HCT116 (cell line): ENCODE results near the gene ATG4A. TPM values are rescaled to one million over a fixed set of nuclear protein-coding genes. Genes with fewer than 3 reads are reported as not detected.

Experiments
- ATAC-seq: fragments of 200-7000 bp; cut with Tn5 transposase; 2 replicates; pipeline ENCODE4 v1.9.1; 2020; ENCODE audit warnings: mild to moderate bottlenecking, moderate library complexity
- Bru-seq: library from RNA; stranded (reverse); fragments of 400-500 nt; gene quantifications from one replicate; lab custom pipeline; 2021; lab: Mats Ljungman, UMichigan
- BruChase-seq, 2 experiments: library from RNA; stranded (reverse); fragments of 400-500 nt; gene quantifications; one replicate each; lab custom pipeline; 2021; lab: Mats Ljungman, UMichigan
- BruUV-seq: library from RNA; stranded (reverse); fragments of 400-500 nt; replicated peaks from 2 replicates; lab custom pipeline; 2021; lab: Mats Ljungman, UMichigan
- CTCF ChIA-PET: fragments of 300-600 bp; sonication (Branson Sonifier 250); formaldehyde crosslinking; loops from one replicate; lab custom pipeline; 2021; ENCODE audit warnings: antibody characterized with exemption; lab: Charles Lee
- POLR2A ChIA-PET: fragments of 300-600, 350-600 bp; sonication (Branson Sonifier 250); formaldehyde crosslinking; loops from one replicate; lab custom pipeline; 2021; ENCODE audit warnings: antibody characterized with exemption; lab: Charles Lee
- RAD21 ChIA-PET, 2 experiments: fragments of 300-600 bp; sonication (Branson Sonifier 250); formaldehyde crosslinking; loops; one replicate each; lab custom pipeline; 2023; ENCODE audit warnings: low total read pairs in 2 of 2; ENCODE audit not compliant: uncharacterized antibody in 2 of 2, unreplicated experiment in 2 of 2, low non-redundant PET in 1 of 2; lab: Charles Lee
- DNase-seq: peaks from one replicate; pipeline ENCODE4 v3.0.0-alpha.2; 2010; ENCODE audit warnings: low read depth, low spot score
- H2AFZ ChIP-seq: fragments of 200-600 bp; shearing (Covaris generic), sonication (generic); 2 replicates; pipeline ENCODE4 v1.6.1; 2017; ENCODE audit warnings: low read depth, mixed run types, mixed read lengths, antibody characterized with exemption, low read length; ENCODE audit not compliant: poor library complexity, severe bottlenecking
- H3K27ac ChIP-seq: 2 replicates; pipeline ENCODE4 v1.5.1; 2012; ENCODE audit warnings: low read depth, low read length
- H3K27me3 ChIP-seq: fragments of 200-600 bp; sonication (generic); 2 replicates; pipeline ENCODE4 v1.6.1; 2016; ENCODE audit warnings: mixed run types, low read length, mixed read lengths; ENCODE audit not compliant: insufficient read depth
- H3K36me3 ChIP-seq, 2 experiments: fragments of 200-500 bp in 1 of 2; fragments of 200-600 bp in 1 of 2; sonication (Bioruptor generic) in 1 of 2; sonication (generic) in 1 of 2; 2 replicates each; pipeline versions ENCODE4 v1.5.1 to v1.6.1; 2014 to 2016; ENCODE audit warnings: low read length in 2 of 2, inconsistent platforms in 1 of 2, mixed read lengths in 1 of 2, mixed run types in 1 of 2; ENCODE audit not compliant: insufficient read depth in 2 of 2, control insufficient read depth in 1 of 2
- H3K4me1 ChIP-seq, 2 experiments: fragments of 200-600 bp in 1 of 2; sonication (generic) in 1 of 2; 2 replicates each; pipeline versions ENCODE4 v1.5.1 to v1.6.1; 2012 to 2017; ENCODE audit warnings: low read length in 2 of 2, inconsistent platforms in 1 of 2, mild to moderate bottlenecking in 1 of 2, mixed read lengths in 1 of 2, mixed run types in 1 of 2, moderate library complexity in 1 of 2; ENCODE audit not compliant: insufficient read depth in 2 of 2, control insufficient read depth in 1 of 2
- H3K4me2 ChIP-seq: fragments of 200-600 bp; sonication (generic); 2 replicates; pipeline ENCODE4 v1.6.1; 2017; ENCODE audit warnings: mixed run types, low read length, mixed read lengths
- H3K4me3 ChIP-seq, 2 experiments: fragments of 200-600 bp in 1 of 2; sonication (generic) in 1 of 2; replicated peaks in 1 of 2; 2 replicates each; pipeline ENCODE4 v1.5.1; 2011 to 2016; ENCODE audit warnings: low read length in 2 of 2, control low read depth in 1 of 2, low read depth in 1 of 2, mild to moderate bottlenecking in 1 of 2, mixed read lengths in 1 of 2, mixed run types in 1 of 2
- H3K79me2 ChIP-seq: fragments of 200-600 bp; sonication (generic); 2 replicates; pipeline ENCODE4 v1.6.1; 2017; ENCODE audit warnings: mild to moderate bottlenecking, mixed run types, low read length, moderate library complexity, mixed read lengths; ENCODE audit not compliant: insufficient read depth
- H3K9ac ChIP-seq: fragments of 200-600 bp; sonication (generic); 2 replicates; pipeline ENCODE4 v1.6.1; 2016; ENCODE audit warnings: low read length, mixed read lengths
- H3K9me2 ChIP-seq: fragments of 200-600 bp; sonication (generic), shearing (Covaris generic); 2 replicates; pipeline ENCODE4 v1.6.1; 2017; ENCODE audit warnings: mixed run types, mild to moderate bottlenecking, moderate library complexity; ENCODE audit not compliant: insufficient read depth
- H3K9me3 ChIP-seq, 2 experiments: fragments of 200-500 bp in 1 of 2; fragments of 200-600 bp in 1 of 2; sonication (Bioruptor generic) in 1 of 2; sonication (generic) in 1 of 2; 2 replicates each; pipeline ENCODE4 v1.6.1; 2014 to 2017; ENCODE audit warnings: low read length in 2 of 2, mixed read lengths in 2 of 2, inconsistent platforms in 1 of 2, low read depth in 1 of 2, mild to moderate bottlenecking in 1 of 2, mixed run types in 1 of 2, moderate library complexity in 1 of 2; ENCODE audit not compliant: control insufficient read depth in 1 of 2, insufficient read depth in 1 of 2
- H4K20me1 ChIP-seq: fragments of 200-600 bp; sonication (generic), shearing (Covaris generic); 2 replicates; pipeline ENCODE4 v1.6.1; 2017; ENCODE audit warnings: mixed run types, mild to moderate bottlenecking, moderate library complexity; ENCODE audit not compliant: insufficient read depth
- ATF3 ChIP-seq: IDR thresholded peaks from 2 replicates; pipeline ENCODE4 v1.6.1; 2012
- CBX3 ChIP-seq: IDR thresholded peaks from 2 replicates; pipeline ENCODE4 v1.6.1; 2012; ENCODE audit warnings: low read depth
- CTCF ChIP-seq, 3 experiments: fragments of 200-600 bp in 1 of 3; sonication (generic) in 1 of 3; IDR thresholded peaks in 2 of 3; conservative IDR thresholded peaks in 1 of 3; 2 replicates each; pipeline ENCODE4 v1.5.1; 2012 to 2017; ENCODE audit warnings: low read depth in 2 of 3, low read length in 2 of 3, antibody characterized with exemption in 1 of 3, borderline replicate concordance in 1 of 3, control low read depth in 1 of 3, mild to moderate bottlenecking in 1 of 3, mixed read lengths in 1 of 3, mixed run types in 1 of 3, moderate library complexity in 1 of 3; ENCODE audit not compliant: insufficient read depth in 1 of 3
- ELF1 ChIP-seq: IDR thresholded peaks from 2 replicates; pipeline ENCODE4 v1.6.1; 2012; ENCODE audit warnings: low read depth, borderline replicate concordance
- EZH2phosphoT487 ChIP-seq: fragments of 200-600 bp; IDR thresholded peaks from 2 replicates; pipeline ENCODE4 v1.6.1; 2018; ENCODE audit warnings: antibody characterized with exemption, borderline replicate concordance
- POLR2A ChIP-seq: IDR thresholded peaks from 2 replicates; pipeline ENCODE4 v1.7.0; 2011; ENCODE audit warnings: borderline replicate concordance; ENCODE audit not compliant: insufficient read depth, insufficient read length; ENCODE audit errors: extremely low read depth
- POLR2AphosphoS5 ChIP-seq: IDR thresholded peaks from 2 replicates; pipeline ENCODE4 v1.6.1; 2011; ENCODE audit warnings: mild to moderate bottlenecking, low read depth, low read length, moderate library complexity
- RAD21 ChIP-seq: IDR thresholded peaks from 2 replicates; pipeline ENCODE4 v1.6.1; 2012; ENCODE audit warnings: low read depth, mild to moderate bottlenecking
- SIN3A ChIP-seq: IDR thresholded peaks from 2 replicates; pipeline ENCODE4 v1.6.1; 2012; ENCODE audit warnings: low read depth
- SP1 ChIP-seq: IDR thresholded peaks from 2 replicates; pipeline ENCODE4 v1.6.1; 2012; ENCODE audit warnings: low read depth
- SRF ChIP-seq: IDR thresholded peaks from 2 replicates; pipeline ENCODE4 v1.6.1; 2012; ENCODE audit warnings: low read depth
- TCF7L2 ChIP-seq: IDR thresholded peaks from 2 replicates; pipeline ENCODE4 v1.7.0; 2011; ENCODE audit warnings: borderline replicate concordance, inconsistent platforms; ENCODE audit not compliant: insufficient read depth, insufficient read length; ENCODE audit errors: extremely low read depth
- YY1 ChIP-seq: IDR thresholded peaks from 2 replicates; pipeline ENCODE4 v1.6.1; 2011; ENCODE audit warnings: low read length, low read depth, moderate library complexity, mild to moderate bottlenecking; ENCODE audit not compliant: insufficient replicate concordance; ENCODE audit errors: extremely low read depth
- ZBTB33 ChIP-seq: IDR thresholded peaks from 2 replicates; pipeline ENCODE4 v1.6.1; 2011; ENCODE audit warnings: mild to moderate bottlenecking, low read length, moderate library complexity; ENCODE audit not compliant: insufficient replicate concordance; ENCODE audit errors: extremely low read depth
- ZFX ChIP-seq: fragments of 450-650 bp; IDR thresholded peaks from 2 replicates; pipeline ENCODE4 v1.6.1; 2017
- ZNF274 ChIP-seq: fragments of 200-500 bp; sonication (Bioruptor generic); IDR thresholded peaks from 2 replicates; pipeline ENCODE4 v1.6.1; 2014; ENCODE audit warnings: mild to moderate bottlenecking, low read depth, low read length, inconsistent platforms
- intact Hi-C: fragments of 100-400 bp; cut with micrococcal nuclease; formaldehyde crosslinking; loops from 2 replicates; pipeline ENCODE4 v1.10.0; 2022
- long read RNA-seq: library from polyadenylated mRNA; unstranded; transcript quantifications from one replicate; pipeline ENCODE4 v2.0.0, GENCODE V29; 2021; ENCODE audit not compliant: unreplicated experiment
- polyA plus RNA-seq: library from polyadenylated mRNA; unstranded; fragments of >200 nt; gene quantifications from 2 replicates; pipeline ENCODE4 v1.2.1, GENCODE V29; 2012; ENCODE audit warnings: missing spikeins
- total RNA-seq: library from RNA; stranded (reverse); gene quantifications from one replicate; pipeline ENCODE4 v1.2.1, GENCODE V29; 2021; ENCODE audit not compliant: unreplicated experiment
- TF ChIP-seq, protein P1 (sequence below): IDR thresholded peaks from 2 replicates; pipeline ENCODE4 v1.6.1; 2012

Gene ATG4A
- 4.1 TPM for total RNA-seq
- polyA plus RNA-seq: 2.8 and 3.6 TPM in 2 replicates
- Bru-seq, nascent RNA: percentile 41 among the genes with signal in this experiment
- BruChase-seq, experiment 1, labeled RNA remaining after a 6-hour chase: percentile 47 among the genes with signal in this experiment
- BruChase-seq, experiment 2, labeled RNA remaining after a 2-hour chase: percentile 45 among the genes with signal in this experiment
- long read RNA-seq, transcript ATG4A-203 (13 exons, 2,315 nt): major isoform, 10 of 13 reads
- long read RNA-seq, partial matches to known transcripts: 2 of 13 reads
- long read RNA-seq, other reads (novel, unspliced or antisense): 1 of 13 reads

DNA sequence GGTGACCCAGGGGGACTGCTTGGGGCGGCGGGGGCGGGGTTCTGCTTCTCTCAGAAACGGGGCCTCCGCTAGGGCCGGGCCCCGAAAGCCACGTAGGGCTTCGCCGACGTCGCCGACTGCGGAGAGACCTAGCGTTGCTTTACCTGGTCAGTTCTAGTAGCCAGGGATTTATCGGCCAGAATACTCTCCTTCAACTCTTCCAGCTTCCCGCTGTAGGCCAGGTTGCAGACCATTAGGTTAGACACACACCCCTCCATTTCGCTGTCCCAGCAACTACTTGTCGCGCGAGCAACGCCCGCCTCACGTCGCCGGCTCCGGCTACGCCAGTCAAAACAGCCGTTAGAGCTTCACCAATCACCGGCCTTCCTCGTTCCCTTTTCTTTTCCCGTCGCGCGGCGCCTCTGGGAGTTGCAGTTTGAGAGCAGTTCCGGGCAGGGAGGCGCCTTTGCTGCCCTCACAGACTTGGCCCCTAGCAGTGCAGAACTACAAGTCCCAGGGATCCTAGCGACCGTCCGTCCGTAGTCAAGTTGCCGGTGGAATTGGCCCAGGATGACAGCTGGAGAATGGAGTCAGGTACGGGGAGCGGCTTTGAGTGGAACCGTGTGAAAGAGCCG is at the start of gene ATG4A, which contains the start of gene PSMD10:
Gene ATG4A, plus strand, starts transcription at position 515 of the 614 bp plus-strand sequence. Its CDS starts 49 bp downstream, at position 564.
Gene PSMD10, minus strand, starts transcription at position 279 of the 614 bp plus-strand sequence. Its CDS starts 22 bp downstream, at position 257.
- H3K79me2 ChIP-seq: peaks cover 24% of the 10 kb centered on the region
- H3K9ac ChIP-seq: peak within 1 kb of the TSS; percentile 85
- peak within 1 kb of the TSS; percentile 54 for H3K27ac ChIP-seq
- peak within 1 kb of the TSS; percentile 67 to 85 for H3K4me3 ChIP-seq
- ChIA-PET RAD21 (no interaction called here), CTCF (interaction anchor here (0.7 kb wide), 1 partner anchor 212 kb away, joined by 3 read pairs; no protein-coding TSS in a partner anchor), POLR2A (no interaction called here)
- no peaks in the 10 kb centered on the region for H3K9me2 ChIP-seq
- H4K20me1 ChIP-seq: no peaks in the 10 kb centered on the region
- ATAC-seq (peak; percentile 93), DNase-seq (peak; percentile 87)
- intact Hi-C loops: no loop called here
- H2AFZ ChIP-seq: peak within 1 kb of the TSS; percentile 35
- BruUV-seq: no TSS peak
- peaks cover 0 to 2% of the 10 kb centered on the region in 2 experiments; a peak in 2 of 4 replicates for H3K4me1 ChIP-seq
- no peaks in the 10 kb centered on the region for H3K9me3 ChIP-seq
- H3K4me2 ChIP-seq: peak within 1 kb of the TSS; percentile 81
- TF ChIP-seq ELF1: peak; percentile 87
- no peak for TF ChIP-seq CTCF (IDR thresholded peaks at IDR 0.05 in 2 of 3, conservative IDR thresholded peaks at IDR 0.05 in 1 of 3; ENCODE audit: borderline replicate concordance in 1 of 3, insufficient read depth in 1 of 3, low read depth in 2 of 3, low read length in 2 of 3)
- TF ChIP-seq EZH2phosphoT487: no peak
- TF ChIP-seq POLR2AphosphoS5: peak; percentile 73
- peak; percentile 77 for TF ChIP-seq SP1
- no peak for TF ChIP-seq POLR2A
- TF ChIP-seq, protein P1, sequence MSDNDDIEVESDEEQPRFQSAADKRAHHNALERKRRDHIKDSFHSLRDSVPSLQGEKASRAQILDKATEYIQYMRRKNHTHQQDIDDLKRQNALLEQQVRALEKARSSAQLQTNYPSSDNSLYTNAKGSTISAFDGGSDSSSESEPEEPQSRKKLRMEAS: peak; percentile 13; the same call in 1 of the 2 replicates
- TF ChIP-seq YY1: peak; percentile 73
- peak; percentile 78 for TF ChIP-seq ZFX
- no peak for TF ChIP-seq ZNF274
- peak; percentile 37 for TF ChIP-seq ZBTB33
- TF ChIP-seq SIN3A: peak; percentile 73
- TF ChIP-seq ATF3: no peak
- no peak; the same call in 1 of the 2 replicates for TF ChIP-seq SRF
- no peak for TF ChIP-seq RAD21
- TF ChIP-seq TCF7L2: peak; percentile 58
- 0 out of 2 replicates have a peak, but pooled peaks have one; percentile 56 for TF ChIP-seq CBX3
- TF ChIP-seq, all 23 proteins: peak for 10
- Histone ChIP-seq H3K36me3 (peaks cover 0 to 6% of the 10 kb centered on the region in 2 experiments; a peak in 2 of 4 replicates), H3K27me3 (no peaks in the 10 kb centered on the region)
